CD14-positive monocyte (primary cell): ENCODE measurements around the gene THNSL1. TPM values are rescaled to one million over a fixed set of nuclear protein-coding genes. Genes with fewer than 3 reads are reported as not detected.

ENCODE experiments used
- DNase-seq, 3 donors: peaks; one replicate each; pipeline ENCODE4 v3.0.0-alpha.2; 2011 to 2022
- H2AFZ ChIP-seq: 2 replicates; pipeline ENCODE4 v1.6.0; 2012; ENCODE audit warnings: mild to moderate bottlenecking, low read depth, low read length, inconsistent platforms; ENCODE audit not compliant: insufficient read depth, poor library complexity, severe bottlenecking
- H3K27ac ChIP-seq, 2 donors: 1 replicate in 1 of 2; 2 replicates in 1 of 2; pipeline ENCODE4 v1.5.1; 2012 to 2013; ENCODE audit warnings: low read length in 2 of 2, control low read depth in 1 of 2, inconsistent platforms in 1 of 2, low read depth in 1 of 2, mild to moderate bottlenecking in 1 of 2
- H3K27me3 ChIP-seq, 2 donors: one replicate each; pipeline versions ENCODE4 v1.6.0 to v1.6.1; 2011 to 2013; ENCODE audit warnings: low read length in 2 of 2; ENCODE audit not compliant: control insufficient read depth in 2 of 2, insufficient read depth in 2 of 2
- H3K36me3 ChIP-seq, 2 donors: replicated peaks in 1 of 2; 1 replicate in 1 of 2; 2 replicates in 1 of 2; pipeline versions ENCODE4 v1.5.1 to v1.6.1; 2012 to 2013; ENCODE audit warnings: low read length in 2 of 2, control low read depth in 1 of 2, inconsistent platforms in 1 of 2, mild to moderate bottlenecking in 1 of 2; ENCODE audit not compliant: insufficient read depth in 2 of 2, control insufficient read depth in 1 of 2
- H3K4me1 ChIP-seq, 2 donors: 1 replicate in 1 of 2; 2 replicates in 1 of 2; pipeline versions ENCODE4 v1.5.1 to v1.6.1; 2012 to 2013; ENCODE audit warnings: low read length in 2 of 2, control low read depth in 1 of 2, inconsistent platforms in 1 of 2, mild to moderate bottlenecking in 1 of 2, moderate library complexity in 1 of 2; ENCODE audit not compliant: insufficient read depth in 2 of 2, control insufficient read depth in 1 of 2
- H3K4me2 ChIP-seq: replicated peaks from 2 replicates; pipeline ENCODE3; 2012; ENCODE audit warnings: low read length, moderate library complexity, mild to moderate bottlenecking; ENCODE audit not compliant: poor library complexity, severe bottlenecking; ENCODE audit errors: extremely low read depth
- H3K4me3 ChIP-seq, 3 experiments: fragments of 200-600 bp in 1 of 3; sonication (generic) in 1 of 3; replicated peaks in 1 of 3; 1 replicate in 2 of 3; 2 replicates in 1 of 3; pipeline ENCODE4 v1.5.1; 2011 to 2013; ENCODE audit warnings: low read length in 3 of 3, mild to moderate bottlenecking in 3 of 3, control low read depth in 2 of 3, low read depth in 2 of 3, inconsistent platforms in 1 of 3, moderate library complexity in 1 of 3
- H3K79me2 ChIP-seq: 2 replicates; pipeline ENCODE4 v1.6.0; 2012; ENCODE audit warnings: mild to moderate bottlenecking, control low read depth, inconsistent platforms, low read length, moderate library complexity; ENCODE audit not compliant: insufficient read depth
- H3K9ac ChIP-seq: 2 replicates; pipeline ENCODE4 v1.6.0; 2017; ENCODE audit warnings: low read length, mild to moderate bottlenecking; ENCODE audit not compliant: insufficient read depth, poor library complexity, severe bottlenecking
- H3K9me3 ChIP-seq, 2 donors: replicated peaks in 1 of 2; 1 replicate in 1 of 2; 2 replicates in 1 of 2; pipeline versions ENCODE4 v1.5.1 to v1.6.1; 2012 to 2013; ENCODE audit warnings: low read length in 2 of 2, control low read depth in 1 of 2; ENCODE audit not compliant: control insufficient read depth in 1 of 2, insufficient read depth in 1 of 2
- H4K20me1 ChIP-seq: 2 replicates; pipeline ENCODE4 v1.6.0; 2012; ENCODE audit warnings: mild to moderate bottlenecking, low read length, control low read depth, moderate library complexity; ENCODE audit not compliant: insufficient read depth
- H3K27ac Mint-ChIP-seq, 7 donors: one replicate each; pipeline ENCODE4 v1.8.0; 2020; ENCODE audit warnings: mild to moderate bottlenecking in 7 of 7, mixed read lengths in 7 of 7, moderate library complexity in 6 of 7, inconsistent platforms in 2 of 7
- H3K27me3 Mint-ChIP-seq, 3 donors: one replicate each; pipeline ENCODE4 v1.8.0; 2021 to 2022; ENCODE audit warnings: low read depth in 3 of 3, mild to moderate bottlenecking in 3 of 3, mixed read lengths in 3 of 3, moderate library complexity in 3 of 3, inconsistent platforms in 1 of 3
- H3K36me3 Mint-ChIP-seq, 2 donors: one replicate each; pipeline ENCODE4 v1.8.0; 2020; ENCODE audit warnings: mixed read lengths in 2 of 2, inconsistent platforms in 1 of 2, mild to moderate bottlenecking in 1 of 2
- H3K4me1 Mint-ChIP-seq: one replicate; pipeline ENCODE4 v1.8.0; 2020; ENCODE audit warnings: mild to moderate bottlenecking, mixed read lengths
- H3K4me3 Mint-ChIP-seq, 2 donors: one replicate each; pipeline ENCODE4 v1.8.0; 2020; ENCODE audit warnings: mild to moderate bottlenecking in 2 of 2, mixed read lengths in 2 of 2, moderate library complexity in 1 of 2
- H3K9me3 Mint-ChIP-seq, 7 donors: one replicate each; pipeline ENCODE4 v1.8.0; 2020 to 2022; ENCODE audit warnings: mixed read lengths in 7 of 7, mild to moderate bottlenecking in 6 of 7, moderate library complexity in 6 of 7, inconsistent platforms in 2 of 7
- CTCF ChIP-seq: fragments of 200-600 bp; IDR thresholded peaks from one replicate; pipeline ENCODE4 v1.8.0; 2022; ENCODE audit warnings: antibody characterized with exemption, mild to moderate bottlenecking
- WGBS: methylation state at CpG from one replicate; pipeline ENCODE4 v1.1.5; 2013; ENCODE audit warnings: missing lambda C conversion rate; ENCODE audit not compliant: insufficient coverage; 5-methylcytosine and 5-hydroxymethylcytosine counted together
- intact Hi-C, 2 donors: fragments of 100-400 bp; cut with micrococcal nuclease; formaldehyde crosslinking; loops; one replicate each; pipeline versions ENCODE4 v1.15.0 to v1.15.1; 2023
- polyA plus RNA-seq, 3 donors: library from polyadenylated mRNA; depleted of rRNA in 1 of 3; unstranded in 2 of 3; stranded (reverse) in 1 of 3; fragments of 300-500 nt in 2 of 3; fragments of >200 nt in 1 of 3; fragmentation: Illumina TruSeq in 2 of 3; gene quantifications; 1 replicate in 2 of 3; 2 replicates in 1 of 3; pipeline ENCODE4 v1.2.3, GENCODE V29; 2012 to 2021

The THNSL1 gene
- polyA plus RNA-seq, 3 donors, result 0.03 to 0.13 TPM; not detected in 1

GRCh38 chr10:25036381-25036780 is 20.0 kb downstream of the THNSL1 start:
- Mint-ChIP-seq H3K27ac (no peak overlapping the region), H3K4me1 (no peaks in the 10 kb centered on the region), H3K27me3 (peaks cover 4 to 9% (median 5%) of the 10 kb centered on the region in 3 donors), H3K4me3 (no peak overlapping the region), H3K9me3 (peaks cover 0 to 2% (median 0%) of the 10 kb centered on the region in 7 donors), H3K36me3 (no peaks in the 10 kb centered on the region)
- Histone ChIP-seq H3K4me2 (no peak overlapping the region), H3K4me1 (no peaks in the 10 kb centered on the region), H3K9ac (no peak overlapping the region), H3K27me3 (no peaks in the 10 kb centered on the region), H3K79me2 (no peaks in the 10 kb centered on the region), H4K20me1 (no peaks in the 10 kb centered on the region), H3K4me3 (no peak overlapping the region), H3K36me3 (no peaks in the 10 kb centered on the region), H3K9me3 (no peaks in the 10 kb centered on the region), H3K27ac (no peak overlapping the region), H2AFZ (no peak overlapping the region)
- DNase-seq, result no peak
- 20% methylated on average over 1 of the region's 3 CpGs for WGBS
- intact Hi-C loops, result no loop called here
- no peak for TF ChIP-seq CTCF

GRCh38 chr10:25038325-25038724 is 21.9 kb downstream of the THNSL1 start:
- H3K4me3 ChIP-seq, result no peak overlapping the region
- no peak overlapping the region for H2AFZ ChIP-seq
- no peak for TF ChIP-seq CTCF
- WGBS, result no CpG with 5 or more reads among the region's 2 CpGs
- no peaks in the 10 kb centered on the region for H4K20me1 ChIP-seq
- H3K4me1 Mint-ChIP-seq, result no peaks in the 10 kb centered on the region
- H3K9me3 ChIP-seq, result no peaks in the 10 kb centered on the region
- H3K27ac Mint-ChIP-seq, result no peak overlapping the region
- no peaks in the 10 kb centered on the region for H3K79me2 ChIP-seq
- peaks cover 0 to 2% (median 0%) of the 10 kb centered on the region in 7 donors for H3K9me3 Mint-ChIP-seq
- H3K27me3 Mint-ChIP-seq, result peaks cover 4 to 11% (median 6%) of the 10 kb centered on the region in 3 donors
- H3K27ac ChIP-seq, result no peak overlapping the region
- H3K36me3 Mint-ChIP-seq, result no peaks in the 10 kb centered on the region
- no peak overlapping the region for H3K9ac ChIP-seq
- intact Hi-C loops, result no loop called here
- H3K4me1 ChIP-seq, result no peaks in the 10 kb centered on the region
- H3K4me3 Mint-ChIP-seq, result no peak overlapping the region
- H3K4me2 ChIP-seq, result no peak overlapping the region
- H3K27me3 ChIP-seq, result no peaks in the 10 kb centered on the region
- H3K36me3 ChIP-seq, result no peaks in the 10 kb centered on the region
- no peak for DNase-seq
